AG20443 (cell line): ENCODE results near the gene GNE.
"Not testable (repeated sequence)": the region's sequence is repeated elsewhere in the genome, so short reads cannot be mapped to it uniquely, and the experiment has no call there.

Experiments
- DNase-seq: peaks from one replicate; pipeline ENCODE4 v3.0.0; 2012; ENCODE audit warnings: low spot score, mixed read lengths

The GNE gene

DNA sequence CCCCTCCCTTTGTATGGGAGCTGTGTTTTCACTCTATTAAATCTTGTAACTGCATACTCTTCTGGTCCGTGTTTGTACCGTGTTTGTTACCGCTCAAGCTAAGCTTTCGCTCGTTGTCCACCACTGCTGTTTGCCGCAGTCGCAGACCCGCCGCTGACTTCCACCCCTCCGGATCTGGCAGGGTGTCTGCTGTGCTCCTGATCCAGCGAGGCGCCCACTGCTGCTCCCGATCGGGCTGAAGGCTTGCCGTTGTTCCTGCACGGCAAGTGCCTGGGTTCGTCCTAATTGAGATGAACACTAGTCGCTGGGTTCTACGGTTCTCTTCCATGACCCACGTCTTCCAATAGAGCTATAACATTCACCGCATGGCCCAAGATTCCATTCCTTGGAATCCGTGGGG is 6.6 kb upstream of the GNE start:
- no peak for DNase-seq

DNA sequence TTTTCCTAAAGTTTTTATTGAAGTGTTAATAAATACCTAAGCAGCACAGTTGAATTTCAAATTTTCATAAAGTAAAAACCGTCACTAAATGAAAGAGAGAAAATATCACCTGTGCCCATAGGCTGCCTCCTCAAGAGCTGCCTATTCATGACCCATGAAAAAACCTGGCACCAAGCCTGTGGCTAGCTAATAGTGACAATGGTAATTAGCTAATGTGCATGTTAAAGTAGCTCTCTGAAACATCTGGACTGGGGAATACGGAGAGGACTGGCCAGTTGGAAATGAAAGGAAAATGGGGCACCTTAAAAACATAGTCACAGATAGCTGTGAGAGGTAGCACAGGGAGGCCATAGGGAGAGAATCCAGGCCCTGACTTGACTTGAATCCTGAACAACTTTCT is 5.4 kb upstream of the GNE start:
- no peak for DNase-seq

- no peak for DNase-seq
Observed at GRCh38 chr9:36258996-36259533, 817 bp upstream of the GNE start.

DNA sequence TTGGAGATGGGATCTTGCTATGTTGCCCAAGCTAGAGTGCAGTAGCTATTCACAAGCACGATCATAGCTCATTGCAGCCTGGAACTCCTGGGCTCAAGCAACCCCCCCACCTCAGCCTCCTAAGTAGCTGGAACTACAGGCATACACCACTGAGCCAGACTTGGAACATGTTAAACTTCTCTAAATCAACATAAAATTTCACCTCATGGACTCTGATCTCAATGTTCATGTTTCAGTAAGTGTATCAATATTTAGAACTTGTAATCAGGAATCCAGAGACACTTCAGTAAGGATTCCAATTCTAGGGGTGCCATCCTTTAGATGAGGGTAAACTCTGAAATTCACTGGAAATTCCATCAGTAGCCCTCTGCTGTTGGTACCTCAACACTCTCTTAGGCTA is 6.8 kb downstream of the GNE start:
- no peak for DNase-seq

DNA sequence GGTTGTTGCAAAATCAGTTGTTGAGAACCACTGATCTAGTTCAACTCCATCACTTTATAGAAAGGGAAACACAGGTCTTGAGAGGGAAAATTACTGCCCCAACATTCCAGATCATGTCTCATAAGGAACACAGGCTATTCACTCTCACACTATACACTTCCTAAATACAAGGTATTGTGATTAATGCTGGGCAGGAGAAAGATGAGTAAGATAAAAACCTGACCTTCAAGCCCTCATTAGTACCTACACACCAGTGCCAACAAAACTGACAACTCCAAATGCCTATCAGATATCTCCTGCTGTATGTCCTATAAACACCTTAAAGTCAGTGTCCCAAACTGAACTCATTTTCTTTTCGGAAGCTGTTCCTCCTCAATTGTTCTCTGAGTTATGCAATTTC is 8.2 kb downstream of the GNE start:
- DNase-seq = no peak

DNA sequence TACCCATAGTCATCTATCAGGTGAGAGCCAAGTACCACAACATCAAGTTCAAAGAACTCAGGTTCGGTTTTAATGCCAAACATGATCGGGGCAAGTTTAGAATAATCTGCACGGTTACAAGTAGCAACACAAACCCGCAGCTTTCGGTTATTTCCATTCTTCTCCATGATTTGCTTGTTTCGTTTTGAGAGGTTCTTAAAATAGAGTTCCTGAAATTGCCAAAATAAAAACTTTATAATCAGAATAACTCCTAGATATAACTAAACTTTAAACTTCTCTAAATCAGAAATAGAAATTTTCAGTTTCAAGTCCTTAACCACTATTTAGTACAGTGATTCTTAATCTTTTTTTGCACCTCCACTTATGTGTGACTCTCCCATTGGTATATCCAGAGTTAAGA is 9.1 kb downstream of the GNE start:
- no peak for DNase-seq

- DNase-seq = peak; percentile 16
Observed at GRCh38 chr9:36248061-36248460, 10.2 kb downstream of the GNE start.

DNA sequence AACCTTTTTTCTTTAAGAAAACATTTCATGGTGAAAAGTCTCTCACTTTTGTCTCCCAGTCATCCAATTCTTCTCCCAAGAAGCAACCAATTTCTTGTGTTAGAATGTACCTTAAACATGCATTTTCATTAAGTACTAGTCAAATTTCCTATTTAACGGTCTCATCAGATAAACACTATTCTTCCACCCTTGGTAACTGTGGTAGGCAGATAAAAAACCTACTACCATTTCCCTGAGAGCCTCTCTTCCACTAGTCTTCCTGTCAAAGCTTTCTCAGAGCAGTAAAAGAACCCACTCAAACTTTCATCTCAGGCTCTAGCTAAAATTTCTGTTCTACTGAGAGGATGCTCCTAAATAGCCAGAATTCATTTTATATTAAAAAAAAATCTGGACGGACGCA is 10.9 kb downstream of the GNE start:
- DNase-seq = no peak

- DNase-seq = no peak
Observed at GRCh38 chr9:36245906-36246305, 12.3 kb downstream of the GNE start.

GRCh38 chr9:36239675-36240074 is 18.6 kb downstream of the GNE start:
- not testable (repeated sequence) for DNase-seq

DNA sequence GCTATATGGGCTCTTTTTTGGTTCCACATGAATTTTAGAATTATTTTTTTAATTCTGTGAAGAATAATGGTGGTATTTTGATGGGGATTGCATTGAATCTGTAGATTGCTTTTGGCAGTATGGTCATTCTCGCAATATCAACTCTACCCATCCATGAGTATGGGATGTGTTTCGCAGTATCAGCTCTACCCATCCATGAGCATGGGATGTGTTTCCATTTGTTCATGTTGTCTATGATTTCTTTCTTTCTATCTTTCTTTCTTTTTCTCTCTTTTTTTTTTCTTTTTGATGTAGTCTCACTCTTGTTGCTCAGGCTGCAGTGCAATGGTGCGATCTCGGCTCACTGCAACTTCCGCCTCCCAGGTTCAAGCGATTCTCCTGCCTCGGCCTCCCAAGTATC is 19.0 kb downstream of the GNE start:
- DNase-seq = not testable (repeated sequence)

DNA sequence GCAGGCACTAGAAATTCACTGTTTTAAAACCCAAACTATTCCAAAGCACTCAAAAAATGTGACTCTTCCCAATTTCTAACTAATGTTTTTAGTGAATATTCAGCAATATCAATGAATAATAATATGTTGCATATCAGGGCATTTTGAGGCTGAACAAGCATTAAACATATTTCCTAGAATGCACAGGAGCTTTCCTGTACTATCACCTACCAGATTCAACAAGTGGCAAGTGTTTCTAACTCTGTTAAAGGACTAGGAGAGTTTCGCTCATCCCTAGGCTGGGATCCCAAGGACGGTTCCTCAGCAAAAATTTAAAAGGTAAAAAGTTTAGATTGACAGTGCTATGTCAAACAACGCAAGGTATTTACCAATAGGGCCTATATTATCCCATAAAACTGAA is 21.0 kb downstream of the GNE start:
- no peak for DNase-seq

GRCh38 chr9:36222449-36222848 is 35.8 kb downstream of the GNE start:
- no peak for DNase-seq

DNA sequence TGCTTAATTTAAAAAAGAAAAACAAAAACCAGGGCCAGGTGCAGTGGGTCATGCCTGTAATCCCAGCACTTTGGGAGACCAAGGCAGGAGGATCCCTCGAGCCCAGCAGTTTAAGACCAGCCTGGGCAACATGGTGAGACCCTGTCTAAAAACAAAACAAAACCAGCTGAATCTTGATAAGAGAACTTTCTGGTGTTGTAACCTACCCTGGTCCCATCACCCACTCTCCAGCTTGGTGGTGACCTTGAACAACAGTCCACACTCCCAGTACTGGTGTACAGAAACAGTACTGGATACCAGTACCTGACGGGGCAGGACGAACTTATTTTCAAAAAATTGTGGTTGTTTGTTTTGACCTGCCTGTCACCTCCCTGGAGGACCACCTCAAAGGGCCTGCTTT is 36.6 kb downstream of the GNE start:
- DNase-seq = no peak

GRCh38 chr9:36218411-36218901 is 39.8 kb downstream of the GNE start:
- DNase-seq = no peak

- no peak for DNase-seq
Observed at GRCh38 chr9:36218011-36218410, 40.2 kb downstream of the GNE start.

DNA sequence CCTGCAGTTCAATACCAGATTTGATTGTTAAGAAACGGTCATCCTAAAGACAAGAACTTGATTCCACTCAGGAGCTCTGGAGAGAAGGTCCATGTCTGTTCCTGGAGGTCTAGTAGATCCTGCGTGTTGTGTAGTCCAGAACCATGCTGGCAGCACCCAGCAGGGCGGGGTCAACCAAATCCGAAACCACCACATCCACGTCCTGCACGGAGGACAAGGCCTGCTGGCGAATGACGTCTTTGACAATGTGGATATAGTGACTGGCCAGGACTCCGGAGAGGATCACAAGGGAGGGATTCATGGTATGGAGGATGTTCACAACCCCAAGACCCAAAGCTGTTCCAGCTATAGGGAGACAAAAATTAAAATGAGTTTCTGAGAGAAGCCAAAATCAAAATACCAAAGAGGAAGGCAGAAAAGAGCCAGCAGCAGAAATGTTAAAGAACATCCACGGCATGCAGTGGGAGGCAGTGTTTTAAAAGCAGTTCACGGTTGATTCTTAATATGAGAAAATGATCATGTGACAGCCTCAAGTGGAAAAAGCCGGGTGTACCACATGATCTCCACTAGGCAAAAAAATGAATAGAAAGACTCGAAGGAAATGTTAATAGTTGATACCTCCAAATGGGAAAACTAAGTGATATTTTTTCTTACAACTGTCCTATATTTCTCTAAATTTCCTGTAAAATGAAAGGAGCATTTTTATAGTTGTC is 40.8 kb downstream of the GNE start:
- DNase-seq = peak; percentile 29

DNA sequence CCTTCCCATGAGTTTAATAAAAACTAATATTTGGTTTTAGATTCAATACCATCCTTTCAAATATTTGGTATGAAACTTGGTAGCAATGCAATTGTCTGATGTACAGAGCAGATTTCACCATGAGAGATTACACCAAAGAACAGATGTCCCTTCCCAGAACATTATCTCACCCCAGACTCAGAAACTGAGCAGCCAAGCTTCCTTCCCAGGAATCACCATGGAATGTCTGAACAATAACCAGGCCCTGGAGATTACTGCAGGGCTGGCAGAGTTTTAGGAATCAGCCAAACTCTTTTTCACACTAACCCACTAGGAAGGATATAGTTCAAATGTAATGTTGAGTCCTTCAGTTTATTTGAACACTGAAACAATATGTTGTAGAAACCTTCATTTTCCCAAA is 43.7 kb downstream of the GNE start:
- peak; percentile 61 for DNase-seq

DNA sequence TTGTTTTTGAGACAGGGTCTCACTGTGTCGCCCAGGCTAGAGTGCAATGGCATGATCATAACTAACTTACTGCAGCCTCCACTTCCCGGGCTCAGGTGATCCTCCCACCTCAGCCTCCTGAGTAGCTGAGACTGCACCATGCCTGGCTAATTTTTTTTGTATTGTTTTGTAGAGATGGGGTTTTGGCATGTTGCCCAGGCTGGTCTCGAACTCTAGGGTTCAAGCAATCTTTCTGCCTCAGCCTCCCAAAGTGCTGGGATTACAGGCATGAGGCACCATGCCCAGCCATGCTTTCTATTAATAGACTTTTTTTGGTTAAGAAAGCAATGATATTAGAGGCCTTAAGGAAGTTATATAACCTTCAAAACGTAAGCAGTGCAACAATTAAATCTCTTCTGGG is 44.3 kb downstream of the GNE start:
- DNase-seq = no peak

- no peak for DNase-seq
Observed at GRCh38 chr9:36213387-36213786, 44.9 kb downstream of the GNE start.

DNA sequence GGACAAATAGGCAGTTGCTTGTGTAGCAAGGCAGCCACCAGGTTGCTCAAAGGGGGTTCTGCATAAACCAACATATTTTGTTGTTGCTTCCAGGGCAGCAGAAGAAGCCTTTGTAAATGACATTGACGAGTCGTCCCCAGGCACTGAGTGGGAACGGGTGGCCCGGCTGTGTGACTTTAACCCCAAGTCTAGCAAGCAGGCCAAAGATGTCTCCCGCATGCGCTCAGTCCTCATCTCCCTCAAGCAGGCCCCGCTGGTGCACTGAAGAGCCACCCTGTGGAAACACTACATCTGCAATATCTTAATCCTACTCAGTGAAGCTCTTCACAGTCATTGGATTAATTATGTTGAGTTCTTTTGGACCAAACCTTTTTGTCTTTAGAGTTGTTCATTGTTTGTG is 46.7 kb downstream of the GNE start:
- DNase-seq = no peak

DNA sequence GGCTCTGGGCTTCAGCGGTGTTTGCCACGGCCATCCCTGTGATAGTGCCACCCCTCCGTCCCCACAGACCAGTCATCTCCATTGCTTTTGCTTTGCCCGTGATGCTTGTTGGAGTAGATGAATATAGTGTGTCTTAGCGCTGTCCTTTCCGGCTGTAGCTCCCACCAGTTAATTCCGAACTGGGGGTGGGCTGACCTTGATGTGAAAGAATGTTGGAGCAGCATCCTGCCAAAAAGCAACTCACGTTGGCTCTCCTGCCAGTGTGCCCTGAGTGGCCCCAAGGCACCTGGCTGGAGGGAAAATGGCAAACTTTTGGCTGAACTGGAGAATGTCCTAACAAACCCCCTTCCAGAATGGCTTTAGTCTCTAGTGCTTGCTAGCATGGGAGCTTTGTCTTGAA is 47.5 kb downstream of the GNE start:
- DNase-seq = no peak

- peak; percentile 38 for DNase-seq
Observed at GRCh38 chr9:36208521-36209253, 49.6 kb downstream of the GNE start.
